ENCODE data around the gene FAM47E.

Gene FAM47E

DNA sequence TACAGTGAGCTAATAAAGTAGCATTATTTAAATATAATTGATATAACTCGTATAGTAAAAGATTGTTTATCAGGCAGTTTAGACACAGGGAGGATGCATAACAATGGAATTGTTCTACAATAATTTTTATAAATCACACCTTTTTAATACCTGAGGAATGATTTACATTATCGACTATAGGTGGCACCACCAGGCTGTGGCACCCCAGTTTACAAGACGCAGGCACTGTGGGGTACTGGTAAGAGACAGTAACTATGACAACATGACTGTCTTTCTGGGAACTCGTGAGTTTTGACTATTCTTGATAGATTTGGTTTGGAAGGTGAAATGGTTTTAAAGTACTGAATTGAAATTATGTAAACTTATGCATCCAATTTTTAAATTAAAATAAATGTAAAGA is 27.9 kb downstream of the FAM47E start:
- TF ChIP-seq NFIC (IDR thresholded peaks at IDR 0.05) (no peak), ZBTB7A (IDR thresholded peaks at IDR 0.05; ENCODE audit: low read depth) (no peak), RAD21 (IDR thresholded peaks at IDR 0.05; ENCODE audit: low read depth) (peak; percentile 68)

- TF ChIP-seq NFIC (IDR thresholded peaks at IDR 0.05): no peak
Measured at GRCh38 chr4:76280488-76281441, 29.2 kb downstream of the FAM47E start.

GRCh38 chr4:76282941-76283689 is 31.6 kb downstream of the FAM47E start:
- TF ChIP-seq ZBTB7A (IDR thresholded peaks at IDR 0.05; ENCODE audit: low read depth) (no peak), FOXM1 (IDR thresholded peaks at IDR 0.05; ENCODE audit: borderline replicate concordance, low read depth) (no peak), TEAD4 (IDR thresholded peaks at IDR 0.05) (no peak), EGR1 (IDR thresholded peaks at IDR 0.05) (no peak), EP300 (IDR thresholded peaks at IDR 0.05; ENCODE audit: borderline replicate concordance) (no peak), USF1 (IDR thresholded peaks at IDR 0.05) (no peak), YY1 (IDR thresholded peaks at IDR 0.05; ENCODE audit: low read depth) (no peak), CREB1 (IDR thresholded peaks at IDR 0.05; ENCODE audit: low read depth) (no peak), CEBPB (IDR thresholded peaks at IDR 0.05) (no peak), REST (IDR thresholded peaks at IDR 0.05; ENCODE audit: low read depth) (no peak), NFIC (IDR thresholded peaks at IDR 0.05) (no peak), TAF1 (IDR thresholded peaks at IDR 0.05; ENCODE audit: low read depth) (no peak), MAX (IDR thresholded peaks at IDR 0.05) (no peak), RAD21 (IDR thresholded peaks at IDR 0.05; ENCODE audit: low read depth) (no peak), TCF12 (IDR thresholded peaks at IDR 0.05; ENCODE audit: low read depth) (no peak)

DNA sequence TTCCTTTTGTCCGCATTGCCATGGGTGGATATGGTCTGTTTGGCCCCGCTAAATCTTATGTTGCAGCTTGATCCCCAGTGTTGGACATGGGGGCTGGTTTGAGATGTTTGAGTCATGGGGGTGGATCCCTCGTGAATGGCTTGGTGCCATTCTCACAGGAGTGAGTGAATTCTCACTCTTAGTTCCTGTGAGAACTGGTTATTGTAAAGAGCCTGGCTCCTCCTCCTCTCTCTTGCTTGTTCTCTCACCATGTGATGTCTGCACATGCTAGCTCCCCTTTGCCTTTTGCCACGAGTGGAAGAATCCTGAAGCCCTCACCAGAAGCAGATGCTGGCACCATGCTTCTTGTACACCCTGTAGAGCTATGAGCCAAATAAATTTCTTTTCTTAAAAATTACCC is 32.4 kb downstream of the FAM47E start:
- no peak for TF ChIP-seq TAF1 (IDR thresholded peaks at IDR 0.05; ENCODE audit: low read depth)
- TF ChIP-seq RAD21 (IDR thresholded peaks at IDR 0.05; ENCODE audit: low read depth): no peak
- TF ChIP-seq ZBTB7A (IDR thresholded peaks at IDR 0.05; ENCODE audit: low read depth): no peak
- TF ChIP-seq EGR1 (IDR thresholded peaks at IDR 0.05): no peak
- TF ChIP-seq NFIC (IDR thresholded peaks at IDR 0.05): 0 out of 2 replicates have a peak, but pooled peaks have one; percentile 19
- TF ChIP-seq CREB1 (IDR thresholded peaks at IDR 0.05; ENCODE audit: low read depth): no peak
- TF ChIP-seq CEBPB (IDR thresholded peaks at IDR 0.05): no peak
- TF ChIP-seq MAX (IDR thresholded peaks at IDR 0.05): peak; percentile 52; the same call in 1 of the 2 replicates
- TF ChIP-seq USF1 (IDR thresholded peaks at IDR 0.05): peak; percentile 38; the same call in 1 of the 2 replicates
- no peak for TF ChIP-seq FOXM1 (IDR thresholded peaks at IDR 0.05; ENCODE audit: borderline replicate concordance, low read depth)
- no peak for TF ChIP-seq TEAD4 (IDR thresholded peaks at IDR 0.05)
- no peak for TF ChIP-seq EP300 (IDR thresholded peaks at IDR 0.05; ENCODE audit: borderline replicate concordance)
- no peak for TF ChIP-seq REST (IDR thresholded peaks at IDR 0.05; ENCODE audit: low read depth)
- 0 out of 2 replicates have a peak, but pooled peaks have one; percentile 9 for TF ChIP-seq YY1 (IDR thresholded peaks at IDR 0.05; ENCODE audit: low read depth)
- TF ChIP-seq TCF12 (IDR thresholded peaks at IDR 0.05; ENCODE audit: low read depth): no peak

DNA sequence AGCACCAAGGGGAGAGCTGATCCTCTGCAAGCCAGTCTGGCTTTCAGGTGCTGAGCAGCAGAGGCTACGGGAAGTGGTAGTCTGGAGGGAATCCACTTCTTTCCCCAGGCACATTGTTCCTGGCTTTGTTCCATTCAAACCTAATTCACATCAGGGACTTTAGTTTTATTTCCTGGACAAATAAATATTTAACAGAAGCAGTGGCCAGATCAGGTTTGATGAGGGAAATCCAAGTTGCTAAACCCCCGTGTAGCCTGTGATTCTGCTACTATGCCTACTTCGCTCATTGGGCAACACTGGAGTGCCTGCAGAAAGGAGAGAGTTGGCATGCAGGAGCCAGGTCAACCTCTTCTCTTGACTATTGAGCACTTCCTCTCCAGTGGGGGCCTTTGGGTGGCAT is 41.2 kb downstream of the FAM47E start:
- TF ChIP-seq TEAD4 (IDR thresholded peaks at IDR 0.05): no peak
- TF ChIP-seq EP300 (IDR thresholded peaks at IDR 0.05; ENCODE audit: borderline replicate concordance): no peak
- TF ChIP-seq ZBTB7A (IDR thresholded peaks at IDR 0.05; ENCODE audit: low read depth): no peak
- no peak for TF ChIP-seq TAF1 (IDR thresholded peaks at IDR 0.05; ENCODE audit: low read depth)
- no peak for TF ChIP-seq CEBPB (IDR thresholded peaks at IDR 0.05)
